ENCODE data around the gene PLP2.

GRCh38 chrX:49161632-49162031, 10.1 kb upstream of the PLP2 start:
- TF ChIP-seq CTCF (IDR thresholded peaks at IDR 0.05; ENCODE audit: low read length) (no peak), EZH2 (optimal IDR thresholded peaks at IDR 0.05; ENCODE audit: low read depth, low read length) (no peak), EZH2phosphoT487 (IDR thresholded peaks at IDR 0.05; ENCODE audit: low read length) (no peak)
